CD4-positive, alpha-beta T cell treated with Interferon alpha-2 for 1 hour (primary cell): ENCODE data around the gene MLPH.

Source experiments
- DNase-seq, 2 donors: peaks; one replicate each; pipeline ENCODE4 v3.0.0-alpha.2; 2020 to 2022

The MLPH gene

GRCh38 chr2:237549216-237549615, 62.2 kb downstream of the MLPH start:
- DNase-seq = no peak

GRCh38 chr2:237549643-237550415, 62.8 kb downstream of the MLPH start:
- DNase-seq = no peak

DNA sequence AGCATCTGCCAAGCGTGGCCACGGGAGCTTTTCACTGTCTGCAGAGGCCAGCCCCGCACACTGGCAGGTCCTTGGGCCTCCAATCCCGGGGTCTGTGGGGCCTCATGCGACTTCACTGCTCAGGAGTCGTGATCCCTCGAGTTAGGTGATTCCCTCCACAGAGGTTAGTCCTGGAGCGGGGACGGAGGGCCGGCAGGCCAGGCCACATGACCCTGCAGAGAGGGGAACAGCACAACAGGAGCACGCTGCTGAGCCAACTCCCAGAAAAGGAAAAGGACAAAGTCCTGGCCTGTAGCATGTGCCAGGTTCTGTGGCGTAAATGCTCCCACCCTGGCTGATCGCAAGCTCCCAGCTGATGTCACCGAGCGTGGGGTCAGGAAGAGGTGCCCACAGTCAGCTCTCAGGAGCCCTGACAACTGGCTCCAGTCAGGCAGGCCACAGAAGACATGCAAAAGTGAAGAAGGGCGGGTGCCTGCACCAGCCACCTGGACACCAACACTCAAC, 64.1 kb downstream of the MLPH start:
- DNase-seq = no peak

GRCh38 chr2:237552908-237553307, 65.9 kb downstream of the MLPH start:
- DNase-seq = no peak

DNA sequence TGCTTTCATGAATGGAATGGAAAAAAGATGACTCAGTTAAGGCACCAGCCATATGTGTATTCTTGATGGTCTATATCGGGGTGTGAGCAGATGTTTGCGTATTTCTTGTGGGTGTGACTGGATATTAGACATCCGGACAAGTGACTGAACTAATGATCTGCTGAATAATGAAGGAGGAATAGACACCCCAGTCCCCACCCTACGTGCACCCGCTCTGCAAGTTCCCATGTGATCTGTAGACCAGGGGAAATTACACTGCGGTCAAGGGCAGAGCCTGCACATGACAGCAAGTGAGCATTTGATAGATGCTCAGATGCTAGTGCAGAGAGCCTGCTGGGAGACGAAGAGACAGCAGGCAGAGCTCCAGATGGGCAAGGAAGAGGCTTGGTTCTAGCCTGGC, 66.9 kb downstream of the MLPH start:
- no peak for DNase-seq

GRCh38 chr2:237555560-237555959, 68.5 kb downstream of the MLPH start:
- DNase-seq = no peak

- peak in 1 of 2 donors; percentile 4 for DNase-seq
Measured at GRCh38 chr2:237556773-237557632, 70.0 kb downstream of the MLPH start.

DNA sequence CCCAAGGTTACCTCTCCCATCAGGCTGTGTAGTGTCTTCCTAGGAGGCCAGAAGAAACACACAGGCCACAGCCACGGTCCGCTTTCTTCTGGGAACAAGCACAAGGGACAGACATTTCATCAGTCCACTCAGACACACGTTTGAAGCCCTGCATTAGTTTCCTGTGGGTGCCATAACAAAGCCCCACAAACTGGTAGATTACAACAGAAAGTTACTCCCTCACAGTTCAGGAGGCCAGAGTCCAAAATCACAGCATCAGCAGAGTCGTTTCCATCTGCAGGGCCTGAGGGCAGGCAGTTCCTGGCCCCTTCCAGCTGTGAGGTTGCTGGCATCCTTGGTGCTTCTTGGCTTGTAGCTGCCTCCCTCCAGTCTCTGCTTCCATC, 70.6 kb downstream of the MLPH start:
- no peak for DNase-seq

DNA sequence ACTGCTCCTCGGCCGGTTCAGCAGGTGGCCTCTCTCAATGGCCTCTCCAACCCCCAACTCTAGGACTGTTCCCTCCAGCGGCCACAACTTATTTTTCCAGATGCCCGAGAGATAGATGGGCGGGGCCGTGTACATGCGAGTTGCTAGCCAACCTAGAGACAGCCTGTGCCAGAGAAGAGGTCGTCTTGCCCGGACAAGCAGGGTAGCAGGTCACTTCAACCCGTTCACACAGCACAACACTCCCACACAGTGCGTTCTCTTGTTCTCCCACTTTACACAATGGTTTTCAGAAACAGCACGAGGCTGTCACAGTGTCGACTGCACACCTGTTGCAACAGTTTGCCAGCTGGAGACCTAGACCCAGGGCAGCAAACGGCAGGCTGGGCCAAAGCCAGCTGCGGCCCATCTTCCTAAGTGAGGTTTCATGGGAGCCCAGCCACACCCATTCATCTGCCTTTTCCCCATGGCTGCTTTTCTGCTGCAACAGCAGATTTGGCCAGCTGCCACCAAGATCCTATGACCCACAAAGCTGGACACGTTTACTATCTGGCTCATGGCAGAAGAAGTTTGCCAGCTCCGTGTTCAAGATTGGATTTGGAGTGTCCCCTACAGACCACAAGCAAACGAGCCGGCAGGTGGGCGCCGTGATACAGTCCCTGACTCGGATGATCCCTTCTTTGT, 72.0 kb downstream of the MLPH start:
- DNase-seq = no peak

- no peak for DNase-seq
Measured at GRCh38 chr2:237561221-237561620, 74.2 kb downstream of the MLPH start.

GRCh38 chr2:237563816-237564215, 76.8 kb downstream of the MLPH start:
- no peak for DNase-seq

- DNase-seq = no peak
Measured at GRCh38 chr2:237564526-237565131, 77.6 kb downstream of the MLPH start.

DNA sequence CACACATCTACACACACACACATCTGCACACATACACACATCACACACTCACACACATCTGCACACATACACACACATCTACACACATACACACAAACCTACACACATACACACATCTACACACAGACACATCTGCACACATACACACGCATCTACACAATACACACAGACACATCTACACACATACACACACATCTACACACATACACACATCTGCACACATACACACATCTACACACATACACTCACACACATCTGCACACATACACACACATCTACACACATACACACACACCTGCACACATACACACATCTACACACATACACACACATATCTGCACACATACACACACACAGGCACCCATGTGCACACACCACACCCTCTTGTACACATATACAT, 78.9 kb downstream of the MLPH start:
- no peak for DNase-seq

GRCh38 chr2:237566401-237567235, 79.6 kb downstream of the MLPH start, which contains the start of gene PRLH:
Gene PRLH, plus strand, starts transcription at chr2:237566574. Its CDS starts 0 bp downstream, at chr2:237566574.
- no peak for DNase-seq

DNA sequence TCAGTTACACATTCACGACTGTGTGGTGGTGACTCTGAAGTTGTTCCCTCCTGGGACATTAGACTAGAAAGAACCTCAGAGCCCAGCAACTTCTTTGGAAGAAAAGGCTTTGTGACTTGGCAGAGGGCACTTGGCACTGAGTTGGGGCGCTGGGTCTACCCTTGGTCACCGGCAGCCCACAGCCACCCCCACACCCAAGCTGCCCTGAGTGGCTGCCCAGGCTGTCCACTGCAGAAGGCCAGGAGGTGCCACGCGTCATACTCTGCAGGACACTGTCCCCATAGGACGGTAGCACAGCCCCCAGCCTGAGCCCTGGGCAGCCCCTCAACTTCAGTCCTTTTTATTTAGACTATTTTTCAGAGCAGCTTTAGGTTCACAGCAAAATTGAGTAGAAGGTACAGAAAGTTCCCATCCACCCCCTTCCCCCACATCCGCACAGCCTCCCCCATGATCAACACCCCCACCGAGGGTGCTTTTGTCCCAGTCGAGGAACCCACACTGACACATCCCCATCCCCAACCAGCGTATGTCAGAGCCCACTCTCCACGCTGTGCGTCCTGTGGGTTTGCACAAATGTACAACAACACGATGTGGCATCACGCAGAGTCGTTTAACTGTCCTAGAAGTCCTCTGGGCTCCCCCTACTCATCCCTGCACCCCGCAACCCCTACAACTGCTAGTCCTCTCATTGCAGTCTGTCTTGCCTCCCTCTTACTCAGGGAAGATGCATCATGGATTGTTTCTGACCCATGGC, 80.4 kb downstream of the MLPH start:
- no peak for DNase-seq

GRCh38 chr2:237568121-237568660, 81.1 kb downstream of the MLPH start:
- DNase-seq = no peak

DNA sequence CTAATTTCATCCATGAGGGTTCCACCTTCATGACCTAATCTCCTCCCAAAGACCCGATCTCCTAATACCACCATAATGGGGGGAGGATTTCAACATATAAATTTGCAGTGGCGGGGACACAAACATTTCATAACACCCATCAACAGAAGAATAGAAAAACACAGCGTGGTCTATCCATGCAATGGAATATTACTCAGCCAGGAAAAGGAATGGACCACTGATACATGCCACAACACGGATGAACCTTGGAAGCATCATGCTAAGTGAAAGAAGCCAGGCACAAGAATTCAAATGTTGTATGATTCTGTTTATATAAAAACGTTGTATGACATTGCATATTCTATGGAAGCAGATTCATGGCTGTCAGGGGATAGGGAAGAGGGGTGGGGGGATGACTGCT, 82.0 kb downstream of the MLPH start:
- DNase-seq = no peak

- DNase-seq = no peak
Measured at GRCh38 chr2:237569896-237570295, 82.8 kb downstream of the MLPH start.

- no peak for DNase-seq
Measured at GRCh38 chr2:237570776-237571335, 83.8 kb downstream of the MLPH start.

- no peak for DNase-seq
Measured at GRCh38 chr2:237571551-237571950, 84.5 kb downstream of the MLPH start.
